ENCODE data around the gene LRFN2.

Gene LRFN2

GRCh38 chr6:40461643-40462042, 125.5 kb downstream of the LRFN2 start:
- Histone ChIP-seq H3K79me2 (ENCODE audit: insufficient read depth, low read length) (no peaks in the 10 kb centered on the region), H3K36me3 (ENCODE audit: insufficient read depth, low read length) (no peaks in the 10 kb centered on the region), H3K4me1 (ENCODE audit: insufficient read depth, low read length, poor library complexity, severe bottlenecking) (no peaks in the 10 kb centered on the region), H4K20me1 (ENCODE audit: insufficient read depth, low read length, poor library complexity, severe bottlenecking) (no peaks in the 10 kb centered on the region), H3K4me2 (ENCODE audit: low read depth, low read length, poor library complexity, severe bottlenecking) (no peak overlapping the region), H3K9ac (ENCODE audit: low read depth, low read length, poor library complexity, severe bottlenecking) (no peak overlapping the region), H2AFZ (ENCODE audit: low read length) (no peak overlapping the region), H3F3A (ENCODE audit: low read depth) (no peaks in the 10 kb centered on the region), H3K4me3 (ENCODE audit: low read length, poor library complexity, severe bottlenecking) (no peak overlapping the region), H3K9me3 (ENCODE audit: insufficient read depth, low read depth, low read length) (no peaks in the 10 kb centered on the region), H3K9me2 (replicated peaks; ENCODE audit: low read depth, low read length) (no peaks in the 10 kb centered on the region), H3K27me3 (ENCODE audit: insufficient read depth, low read length, poor library complexity, severe bottlenecking) (no peaks in the 10 kb centered on the region)
- TF ChIP-seq CTCF (conservative IDR thresholded peaks at IDR 0.05; ENCODE audit: low read length) = no peak
- no peak for TF ChIP-seq EZH2phosphoT487 (IDR thresholded peaks at IDR 0.05; ENCODE audit: borderline replicate concordance)

- Histone ChIP-seq H2AFZ (ENCODE audit: low read length) (no peak overlapping the region), H3K4me2 (ENCODE audit: low read depth, low read length, poor library complexity, severe bottlenecking) (no peak overlapping the region), H3K9ac (ENCODE audit: low read depth, low read length, poor library complexity, severe bottlenecking) (no peak overlapping the region), H3K9me2 (replicated peaks; ENCODE audit: low read depth, low read length) (no peaks in the 10 kb centered on the region), H4K20me1 (ENCODE audit: insufficient read depth, low read length, poor library complexity, severe bottlenecking) (no peaks in the 10 kb centered on the region), H3K27me3 (ENCODE audit: insufficient read depth, low read length, poor library complexity, severe bottlenecking) (no peaks in the 10 kb centered on the region), H3K4me3 (ENCODE audit: low read length, poor library complexity, severe bottlenecking) (no peak overlapping the region), H3K4me1 (ENCODE audit: insufficient read depth, low read length, poor library complexity, severe bottlenecking) (no peaks in the 10 kb centered on the region), H3K79me2 (ENCODE audit: insufficient read depth, low read length) (no peaks in the 10 kb centered on the region), H3K36me3 (ENCODE audit: insufficient read depth, low read length) (no peaks in the 10 kb centered on the region), H3F3A (ENCODE audit: low read depth) (no peaks in the 10 kb centered on the region), H3K9me3 (ENCODE audit: insufficient read depth, low read depth, low read length) (no peaks in the 10 kb centered on the region)
- no peak for TF ChIP-seq CTCF (conservative IDR thresholded peaks at IDR 0.05; ENCODE audit: low read length)
- TF ChIP-seq EZH2phosphoT487 (IDR thresholded peaks at IDR 0.05; ENCODE audit: borderline replicate concordance) = no peak
Observed at GRCh38 chr6:40460380-40460779, 126.8 kb downstream of the LRFN2 start.

GRCh38 chr6:40457261-40457660, 129.9 kb downstream of the LRFN2 start:
- H2AFZ ChIP-seq (ENCODE audit: low read length) = no peak overlapping the region

More at GRCh38 chr6:40457261-40457660, 129.9 kb downstream of the LRFN2 start:
- H3K4me1 ChIP-seq (ENCODE audit: insufficient read depth, low read length, poor library complexity, severe bottlenecking) = no peaks in the 10 kb centered on the region
- no peaks in the 10 kb centered on the region for H3K36me3 ChIP-seq (ENCODE audit: insufficient read depth, low read length)
- no peaks in the 10 kb centered on the region for H3K9me3 ChIP-seq (ENCODE audit: insufficient read depth, low read depth, low read length)
- H3K4me3 ChIP-seq (ENCODE audit: low read length, poor library complexity, severe bottlenecking) = no peak overlapping the region
- no peaks in the 10 kb centered on the region for H3K9me2 ChIP-seq (replicated peaks; ENCODE audit: low read depth, low read length)
- H3K79me2 ChIP-seq (ENCODE audit: insufficient read depth, low read length) = no peaks in the 10 kb centered on the region
- TF ChIP-seq CTCF (conservative IDR thresholded peaks at IDR 0.05; ENCODE audit: low read length) = no peak
- TF ChIP-seq EZH2phosphoT487 (IDR thresholded peaks at IDR 0.05; ENCODE audit: borderline replicate concordance) = no peak
- no peak overlapping the region for H3K4me2 ChIP-seq (ENCODE audit: low read depth, low read length, poor library complexity, severe bottlenecking)
- H3F3A ChIP-seq (ENCODE audit: low read depth) = no peaks in the 10 kb centered on the region
- no peaks in the 10 kb centered on the region for H3K27me3 ChIP-seq (ENCODE audit: insufficient read depth, low read length, poor library complexity, severe bottlenecking)
- H3K9ac ChIP-seq (ENCODE audit: low read depth, low read length, poor library complexity, severe bottlenecking) = no peak overlapping the region
- no peaks in the 10 kb centered on the region for H4K20me1 ChIP-seq (ENCODE audit: insufficient read depth, low read length, poor library complexity, severe bottlenecking)

Measured in Loucy (cell line).